RWPE2 (cell line): Measurements from ENCODE around the gene SYNGR4.

Experiments used
- ATAC-seq: fragments of 200-7000 bp; cut with Tn5 transposase; 3 replicates; pipeline ENCODE4 v1.9.1; 2021; ENCODE audit warnings: low read depth
- DNase-seq: peaks from one replicate; pipeline ENCODE4 v3.0.0-alpha.2; 2020; ENCODE audit warnings: low spot score
- H3K27ac ChIP-seq: fragments of 450-650 bp; 2 replicates; pipeline ENCODE4 v1.5.1; 2017; ENCODE audit warnings: mild to moderate bottlenecking; ENCODE audit not compliant: poor library complexity, severe bottlenecking
- H3K27me3 ChIP-seq: fragments of 250-450 bp; sonication (Bioruptor Pico); 2 replicates; pipeline ENCODE4 v1.5.1; 2021; ENCODE audit warnings: mild to moderate bottlenecking, moderate library complexity; ENCODE audit not compliant: insufficient read depth, poor library complexity, severe bottlenecking
- H3K36me3 ChIP-seq: fragments of 250-450 bp; sonication (Bioruptor Pico); 2 replicates; pipeline ENCODE4 v1.5.1; 2020; ENCODE audit warnings: low read depth, mild to moderate bottlenecking, moderate library complexity
- H3K4me1 ChIP-seq: fragments of 250-450 bp; sonication (Bioruptor Pico); 2 replicates; pipeline ENCODE4 v1.5.1; 2021; ENCODE audit warnings: mild to moderate bottlenecking, moderate library complexity; ENCODE audit not compliant: insufficient read depth, poor library complexity, severe bottlenecking
- H3K4me3 ChIP-seq: fragments of 250-450 bp; sonication (Bioruptor Pico); 2 replicates; pipeline ENCODE4 v1.5.1; 2021; ENCODE audit warnings: mild to moderate bottlenecking, moderate library complexity; ENCODE audit not compliant: severe bottlenecking
- H3K9me3 ChIP-seq: fragments of 250-450 bp; sonication (Bioruptor Pico); 2 replicates; pipeline ENCODE4 v1.5.1; 2021; ENCODE audit warnings: mild to moderate bottlenecking, moderate library complexity; ENCODE audit not compliant: severe bottlenecking
- CTCF ChIP-seq: fragments of 450-650 bp; IDR thresholded peaks from one replicate; pipeline ENCODE4 v1.5.1; 2017; ENCODE audit warnings: mild to moderate bottlenecking, moderate library complexity; ENCODE audit not compliant: poor library complexity, severe bottlenecking

The SYNGR4 gene

GRCh38 chr19:48417421-48417820 is 53.3 kb downstream of the SYNGR4 start:
- Histone ChIP-seq H3K27ac (no peak overlapping the region), H3K36me3 (no peaks in the 10 kb centered on the region), H3K4me1 (no peaks in the 10 kb centered on the region), H3K4me3 (no peak overlapping the region), H3K9me3 (no peaks in the 10 kb centered on the region), H3K27me3 (no peaks in the 10 kb centered on the region)
- DNase-seq = no peak
- no peak for TF ChIP-seq CTCF
- no peak for ATAC-seq

- no peak overlapping the region for H3K27ac ChIP-seq
- ATAC-seq = no peak
Observed at GRCh38 chr19:48418317-48419064, 54.3 kb downstream of the SYNGR4 start.

GRCh38 chr19:48419158-48419920 is 55.2 kb downstream of the SYNGR4 start:
- Histone ChIP-seq H3K27me3 (no peaks in the 10 kb centered on the region), H3K9me3 (no peaks in the 10 kb centered on the region), H3K4me1 (no peaks in the 10 kb centered on the region), H3K36me3 (no peaks in the 10 kb centered on the region), H3K4me3 (no peak overlapping the region), H3K27ac (no peak overlapping the region)
- TF ChIP-seq CTCF = no peak
- ATAC-seq (no peak), DNase-seq (no peak)

More at GRCh38 chr19:48418317-48419064, 54.3 kb downstream of the SYNGR4 start:
- Histone ChIP-seq H3K4me1 (no peaks in the 10 kb centered on the region), H3K9me3 (no peaks in the 10 kb centered on the region), H3K4me3 (no peak overlapping the region), H3K36me3 (no peaks in the 10 kb centered on the region), H3K27me3 (no peaks in the 10 kb centered on the region)
- no peak for DNase-seq
- TF ChIP-seq CTCF = no peak

GRCh38 chr19:48421548-48421947 is 57.4 kb downstream of the SYNGR4 start:
- no peaks in the 10 kb centered on the region for H3K9me3 ChIP-seq
- ATAC-seq (no peak), DNase-seq (no peak)
- TF ChIP-seq CTCF = no peak
- H3K27me3 ChIP-seq = no peaks in the 10 kb centered on the region
- H3K36me3 ChIP-seq = no peaks in the 10 kb centered on the region
- no peak overlapping the region for H3K4me3 ChIP-seq
- H3K27ac ChIP-seq = no peak overlapping the region
- H3K4me1 ChIP-seq = peaks cover 6% of the 10 kb centered on the region

GRCh38 chr19:48424694-48425219 is 60.6 kb downstream of the SYNGR4 start:
- DNase-seq (no peak), ATAC-seq (peak; percentile 83)
- H3K9me3 ChIP-seq = no peaks in the 10 kb centered on the region
- H3K4me1 ChIP-seq = peaks cover 6% of the 10 kb centered on the region
- H3K4me3 ChIP-seq = no peak overlapping the region
- H3K27me3 ChIP-seq = no peaks in the 10 kb centered on the region
- no peaks in the 10 kb centered on the region for H3K36me3 ChIP-seq
- H3K27ac ChIP-seq = peak overlapping the region; percentile 53
- TF ChIP-seq CTCF = no peak
